Measurements from ENCODE around the gene PITPNB. TPM values are rescaled to one million over a fixed set of nuclear protein-coding genes. Genes with fewer than 3 reads are reported as not detected.

Gene PITPNB
- total RNA-seq, 5 donors from 2014 or later (not counting 1 experiment from before 2014, with no cell fraction given) = 58.3 to 67.2 (median 65.9) TPM

- ChIA-PET POLR2A (no interaction called here), CTCF (interaction anchor here (0.6 to 1.6 kb wide), 8 partner anchors 9 to 1086 kb away, joined by 3 to 6 read pairs (median 4); partner anchors contain the start of gene PITPNB (in 1 of the 2))
- Mint-ChIP-seq H3K4me3 (no peak overlapping the region), H3K36me3 (peaks cover 12% of the 10 kb centered on the region), H3K4me1 (peaks cover 23 to 35% (median 30%) of the 10 kb centered on the region in 3 donors), H3K27ac (no peak overlapping the region), H3K27me3 (no peaks in the 10 kb centered on the region), H3K9me3 (no peaks in the 10 kb centered on the region)
- WGBS (ENCODE audit: insufficient coverage) = 100% methylated on average over 1 of the region's 6 CpGs
- Histone ChIP-seq H3K27ac (ENCODE audit: low read length) (no peak overlapping the region), H3K9me3 (no peaks in the 10 kb centered on the region), H3K36me3 (ENCODE audit: control insufficient read depth in 2 of 2, extremely low read depth in 1 of 2, insufficient read depth in 1 of 2, low read length in 1 of 2) (peaks cover 3 to 21% of the 10 kb centered on the region in 2 donors), H3K27me3 (replicated peaks in 1 of 2; ENCODE audit: control insufficient read depth in 2 of 2, extremely low read depth in 1 of 2, insufficient read depth in 2 of 2, low read length in 1 of 2) (no peaks in the 10 kb centered on the region), H3K4me3 (ENCODE audit: control insufficient read depth in 1 of 2, extremely low read depth in 1 of 2, low read length in 1 of 2) (no peak overlapping the region), H3K4me1 (ENCODE audit: control insufficient read depth in 1 of 2, extremely low read depth in 1 of 2, insufficient read depth in 2 of 2, low read length in 2 of 2) (peaks cover 5 to 14% of the 10 kb centered on the region in 2 experiments)
- peak in 3 of 4 experiments; percentile 35 to 43 (median 43) for ATAC-seq (replicated peaks in 1 of 4)
- peak in 6 of 35 experiments; percentile 5 to 66 (median 14) for DNase-seq
Measured at GRCh38 chr22:27880778-27881394, 38.2 kb downstream of the PITPNB start.

GRCh38 chr22:27879923-27880322 lies 39.1 kb downstream of the PITPNB start:
- CTCF ChIA-PET = interaction anchor here (0.6 to 1.6 kb wide), 4 partner anchors 23 to 505 kb away, joined by 3 to 5 read pairs (median 4); partner anchors contain the start of gene PITPNB (in 1 of the 2)
- peaks cover 3 to 19% of the 10 kb centered on the region in 2 donors for H3K36me3 ChIP-seq (ENCODE audit: control insufficient read depth in 2 of 2, extremely low read depth in 1 of 2, insufficient read depth in 1 of 2, low read length in 1 of 2)
- no peaks in the 10 kb centered on the region for H3K27me3 ChIP-seq (replicated peaks in 1 of 2; ENCODE audit: control insufficient read depth in 2 of 2, extremely low read depth in 1 of 2, insufficient read depth in 2 of 2, low read length in 1 of 2)
- Mint-ChIP-seq H3K27ac (no peak overlapping the region), H3K4me3 (no peak overlapping the region), H3K27me3 (no peaks in the 10 kb centered on the region), H3K36me3 (peaks cover 12% of the 10 kb centered on the region), H3K4me1 (peaks cover 29 to 44% (median 38%) of the 10 kb centered on the region in 3 donors), H3K9me3 (no peaks in the 10 kb centered on the region)
- no peaks in the 10 kb centered on the region for H3K9me3 ChIP-seq
- DNase-seq = peak in 1 of 35 experiments; percentile 34
- WGBS (ENCODE audit: insufficient coverage) = no CpG with 5 or more reads among the region's 1 CpG
- peak in 3 of 4 experiments; percentile 34 to 47 (median 44) for ATAC-seq (replicated peaks in 1 of 4)
- H3K27ac ChIP-seq (ENCODE audit: low read length) = no peak overlapping the region
- H3K4me3 ChIP-seq (ENCODE audit: control insufficient read depth in 1 of 2, extremely low read depth in 1 of 2, low read length in 1 of 2) = no peak overlapping the region
- peaks cover 6 to 14% of the 10 kb centered on the region in 2 experiments for H3K4me1 ChIP-seq (ENCODE audit: control insufficient read depth in 1 of 2, extremely low read depth in 1 of 2, insufficient read depth in 2 of 2, low read length in 2 of 2)
- POLR2A ChIA-PET = no interaction called here

GRCh38 chr22:27878541-27878940 lies 40.5 kb downstream of the PITPNB start:
- Histone ChIP-seq H3K4me1 (ENCODE audit: control insufficient read depth in 1 of 2, extremely low read depth in 1 of 2, insufficient read depth in 2 of 2, low read length in 2 of 2) (peaks cover 6 to 14% of the 10 kb centered on the region in 2 experiments), H3K27me3 (replicated peaks in 1 of 2; ENCODE audit: control insufficient read depth in 2 of 2, extremely low read depth in 1 of 2, insufficient read depth in 2 of 2, low read length in 1 of 2) (no peaks in the 10 kb centered on the region), H3K36me3 (ENCODE audit: control insufficient read depth in 2 of 2, extremely low read depth in 1 of 2, insufficient read depth in 1 of 2, low read length in 1 of 2) (peaks cover under 1 to 12% of the 10 kb centered on the region in 2 donors), H3K4me3 (ENCODE audit: control insufficient read depth in 1 of 2, extremely low read depth in 1 of 2, low read length in 1 of 2) (no peak overlapping the region), H3K9me3 (no peaks in the 10 kb centered on the region), H3K27ac (ENCODE audit: low read length) (no peak overlapping the region)
- no peak for DNase-seq
- ATAC-seq (replicated peaks in 1 of 4) = no peak
- POLR2A ChIA-PET = no interaction called here
- Mint-ChIP-seq H3K27me3 (no peaks in the 10 kb centered on the region), H3K27ac (no peak overlapping the region), H3K36me3 (peaks cover 10% of the 10 kb centered on the region), H3K4me3 (no peak overlapping the region), H3K4me1 (peaks cover 37 to 46% (median 44%) of the 10 kb centered on the region in 3 donors), H3K9me3 (no peaks in the 10 kb centered on the region)
- CTCF ChIA-PET = interaction anchor here (0.5 to 1.4 kb wide), 6 partner anchors 8 to 1161 kb away, joined by 3 to 7 read pairs (median 3); no protein-coding TSS in a partner anchor

GRCh38 chr22:27877501-27877900 lies 41.6 kb downstream of the PITPNB start:
- H3K27me3 Mint-ChIP-seq = no peaks in the 10 kb centered on the region
- H3K27me3 ChIP-seq (replicated peaks in 1 of 2; ENCODE audit: control insufficient read depth in 2 of 2, extremely low read depth in 1 of 2, insufficient read depth in 2 of 2, low read length in 1 of 2) = no peaks in the 10 kb centered on the region
- 83% methylated on average over 2 of the region's 2 CpGs for WGBS (ENCODE audit: insufficient coverage)
- peaks cover 16% of the 10 kb centered on the region for H3K36me3 Mint-ChIP-seq
- no peak overlapping the region for H3K27ac Mint-ChIP-seq
- H3K4me3 ChIP-seq (ENCODE audit: control insufficient read depth in 1 of 2, extremely low read depth in 1 of 2, low read length in 1 of 2) = no peak overlapping the region
- no peak overlapping the region for H3K4me3 Mint-ChIP-seq
- H3K36me3 ChIP-seq (ENCODE audit: control insufficient read depth in 2 of 2, extremely low read depth in 1 of 2, insufficient read depth in 1 of 2, low read length in 1 of 2) = peaks cover 0 to 14% of the 10 kb centered on the region in 2 donors
- DNase-seq (no peak), ATAC-seq (replicated peaks in 1 of 4) (no peak)
- CTCF ChIA-PET = interaction anchor here in 1 of 2 donors (0.9 to 1.4 kb wide), 2 partner anchors 9 to 12 kb away, joined by 3 to 7 read pairs; no protein-coding TSS in a partner anchor
- no peaks in the 10 kb centered on the region for H3K9me3 ChIP-seq
- POLR2A ChIA-PET = interaction anchor here in 1 of 2 donors (0.5 kb wide), 1 partner anchor 1371 kb away, joined by 3 read pairs; no protein-coding TSS in a partner anchor
- H3K4me1 ChIP-seq (ENCODE audit: control insufficient read depth in 1 of 2, extremely low read depth in 1 of 2, insufficient read depth in 2 of 2, low read length in 2 of 2) = peaks cover 6 to 14% of the 10 kb centered on the region in 2 experiments
- peaks cover 37 to 46% (median 44%) of the 10 kb centered on the region in 3 donors for H3K4me1 Mint-ChIP-seq
- no peaks in the 10 kb centered on the region for H3K9me3 Mint-ChIP-seq
- no peak overlapping the region for H3K27ac ChIP-seq (ENCODE audit: low read length)

- POLR2A ChIA-PET = no interaction called here
- no peaks in the 10 kb centered on the region for H3K9me3 ChIP-seq
- H3K27ac ChIP-seq (ENCODE audit: low read length) = no peak overlapping the region
- Mint-ChIP-seq H3K36me3 (peaks cover 22% of the 10 kb centered on the region), H3K27me3 (no peaks in the 10 kb centered on the region), H3K9me3 (no peaks in the 10 kb centered on the region), H3K4me1 (peaks cover 38 to 46% (median 44%) of the 10 kb centered on the region in 3 donors), H3K4me3 (no peak overlapping the region), H3K27ac (no peak overlapping the region)
- H3K36me3 ChIP-seq (ENCODE audit: control insufficient read depth in 2 of 2, extremely low read depth in 1 of 2, insufficient read depth in 1 of 2, low read length in 1 of 2) = peaks cover 4 to 20% of the 10 kb centered on the region in 2 donors
- no CpG with 5 or more reads among the region's 1 CpG for WGBS (ENCODE audit: insufficient coverage)
- H3K27me3 ChIP-seq (replicated peaks in 1 of 2; ENCODE audit: control insufficient read depth in 2 of 2, extremely low read depth in 1 of 2, insufficient read depth in 2 of 2, low read length in 1 of 2) = no peaks in the 10 kb centered on the region
- ATAC-seq (replicated peaks in 1 of 4) = no peak
- H3K4me1 ChIP-seq (ENCODE audit: control insufficient read depth in 1 of 2, extremely low read depth in 1 of 2, insufficient read depth in 2 of 2, low read length in 2 of 2) = peaks cover 6 to 14% of the 10 kb centered on the region in 2 experiments
- no peak for DNase-seq
- no peak overlapping the region for H3K4me3 ChIP-seq (ENCODE audit: control insufficient read depth in 1 of 2, extremely low read depth in 1 of 2, low read length in 1 of 2)
- CTCF ChIA-PET = no interaction called here
Measured at GRCh38 chr22:27876684-27877083, 42.4 kb downstream of the PITPNB start.

GRCh38 chr22:27875951-27876350 lies 43.1 kb downstream of the PITPNB start:
- peaks cover 40 to 46% (median 41%) of the 10 kb centered on the region in 3 donors for H3K4me1 Mint-ChIP-seq
- Histone ChIP-seq H3K27ac (ENCODE audit: low read length) (no peak overlapping the region), H3K36me3 (ENCODE audit: control insufficient read depth in 2 of 2, extremely low read depth in 1 of 2, insufficient read depth in 1 of 2, low read length in 1 of 2) (peaks cover 6 to 27% of the 10 kb centered on the region in 2 donors), H3K27me3 (replicated peaks in 1 of 2; ENCODE audit: control insufficient read depth in 2 of 2, extremely low read depth in 1 of 2, insufficient read depth in 2 of 2, low read length in 1 of 2) (no peaks in the 10 kb centered on the region), H3K4me1 (ENCODE audit: control insufficient read depth in 1 of 2, extremely low read depth in 1 of 2, insufficient read depth in 2 of 2, low read length in 2 of 2) (peaks cover 6 to 14% of the 10 kb centered on the region in 2 experiments), H3K4me3 (ENCODE audit: control insufficient read depth in 1 of 2, extremely low read depth in 1 of 2, low read length in 1 of 2) (no peak overlapping the region), H3K9me3 (no peaks in the 10 kb centered on the region)
- ChIA-PET POLR2A (no interaction called here), CTCF (interaction anchor here in 1 of 2 donors (0.7 to 1.0 kb wide), 3 partner anchors 11 to 1197 kb away, joined by 3 to 4 read pairs (median 3); no protein-coding TSS in a partner anchor)
- peak in 17 of 35 experiments; percentile 3 to 50 (median 15) for DNase-seq
- peaks cover 28% of the 10 kb centered on the region for H3K36me3 Mint-ChIP-seq
- H3K4me3 Mint-ChIP-seq = no peak overlapping the region
- no peaks in the 10 kb centered on the region for H3K9me3 Mint-ChIP-seq
- no CpG with 5 or more reads among the region's 2 CpGs for WGBS (ENCODE audit: insufficient coverage)
- peak overlapping the region in 1 of 2 donors; percentile 1 for H3K27ac Mint-ChIP-seq
- peak; percentile 60 to 91 (median 78) for ATAC-seq (replicated peaks in 1 of 4)
- no peaks in the 10 kb centered on the region for H3K27me3 Mint-ChIP-seq

All from T-cell (primary cell).